Kidney epithelial cell (primary cell): ENCODE data around the gene JPH3. TPM values are rescaled to one million over a fixed set of nuclear protein-coding genes. Genes with fewer than 3 reads are reported as not detected.

Source experiments
- DNase-seq: peaks from one replicate; pipeline ENCODE4 v3.0.0-alpha.2; 2010; ENCODE audit warnings: low read depth
- H3K27me3 ChIP-seq: 2 replicates; pipeline ENCODE4 v1.6.0; 2011; ENCODE audit warnings: low read length; ENCODE audit not compliant: control insufficient read depth, insufficient read depth
- H3K36me3 ChIP-seq: 2 replicates; pipeline ENCODE4 v1.5.1; 2011; ENCODE audit warnings: low read length; ENCODE audit not compliant: control insufficient read depth, insufficient read depth
- H3K4me3 ChIP-seq: 2 replicates; pipeline ENCODE4 v1.5.1; 2011; ENCODE audit warnings: low read depth, mild to moderate bottlenecking, control low read depth, low read length
- CTCF ChIP-seq: IDR thresholded peaks from 2 replicates; pipeline ENCODE4 v1.5.1; 2011; ENCODE audit warnings: mild to moderate bottlenecking, moderate library complexity, low read length, control low read depth, inconsistent platforms; ENCODE audit not compliant: insufficient read depth, poor library complexity, severe bottlenecking
- total RNA-seq: library from RNA; depleted of rRNA; stranded (reverse); fragments of >200 nt; gene quantifications from 2 replicates; pipeline ENCODE4 v1.2.3, GENCODE V29; 2015

Gene JPH3
- total RNA-seq, 1 donor from 2014 or later, result 2.1 TPM

- no peak for TF ChIP-seq CTCF
- H3K27me3 ChIP-seq, result peaks cover 20% of the 10 kb centered on the region
- no peak overlapping the region for H3K4me3 ChIP-seq
- H3K36me3 ChIP-seq, result no peaks in the 10 kb centered on the region
- no peak for DNase-seq
Measured at GRCh38 chr16:87665193-87665592, 62.9 kb downstream of the JPH3 start.

- TF ChIP-seq CTCF, result no peak
- no peak for DNase-seq
Measured at GRCh38 chr16:87666919-87667318, 64.6 kb downstream of the JPH3 start.

GRCh38 chr16:87667443-87667842, 65.1 kb downstream of the JPH3 start:
- Histone ChIP-seq H3K27me3 (peaks cover 10% of the 10 kb centered on the region), H3K36me3 (no peaks in the 10 kb centered on the region), H3K4me3 (no peak overlapping the region)
- TF ChIP-seq CTCF, result no peak
- no peak for DNase-seq

More at GRCh38 chr16:87666919-87667318, 64.6 kb downstream of the JPH3 start:
- Histone ChIP-seq H3K4me3 (no peak overlapping the region), H3K27me3 (peaks cover 10% of the 10 kb centered on the region), H3K36me3 (no peaks in the 10 kb centered on the region)

- no peaks in the 10 kb centered on the region for H3K36me3 ChIP-seq
- DNase-seq, result no peak
- H3K27me3 ChIP-seq, result peaks cover 10% of the 10 kb centered on the region
- TF ChIP-seq CTCF, result no peak
- H3K4me3 ChIP-seq, result no peak overlapping the region
Measured at GRCh38 chr16:87667946-87668345, 65.6 kb downstream of the JPH3 start.

- DNase-seq, result no peak
- H3K4me3 ChIP-seq, result no peak overlapping the region
- H3K27me3 ChIP-seq, result peaks cover 10% of the 10 kb centered on the region
- H3K36me3 ChIP-seq, result no peaks in the 10 kb centered on the region
- TF ChIP-seq CTCF, result no peak
Measured at GRCh38 chr16:87669672-87670071, 67.4 kb downstream of the JPH3 start.

- Histone ChIP-seq H3K27me3 (peaks cover 15% of the 10 kb centered on the region), H3K4me3 (no peak overlapping the region), H3K36me3 (no peaks in the 10 kb centered on the region)
- no peak for DNase-seq
- no peak for TF ChIP-seq CTCF
Measured at GRCh38 chr16:87671221-87671620, 68.9 kb downstream of the JPH3 start.
